ENCODE data around the gene KCNC2.
"Not testable (repeated sequence)": the region's sequence is repeated elsewhere in the genome, so short reads cannot be mapped to it uniquely, and the experiment has no call there.

KCNC2 gene

GRCh38 chr12:75209812-75210138 is at the start of gene KCNC2:
TSS of gene KCNC2 (minus strand) at chr12:75209839.
- DNase-seq, result no peak

- no peak for DNase-seq
These were observed 49.5 kb upstream of the KCNC2 start for GRCh38 chr12:75259143-75259542.

GRCh38 chr12:75257510-75257909 is 47.9 kb upstream of the KCNC2 start:
- DNase-seq, result no peak

GRCh38 chr12:75245108-75245507 is 35.5 kb upstream of the KCNC2 start:
- no peak for DNase-seq

GRCh38 chr12:75239987-75240386 is 30.3 kb upstream of the KCNC2 start:
- DNase-seq, result no peak

GRCh38 chr12:75236206-75236605 is 26.6 kb upstream of the KCNC2 start:
- no peak for DNase-seq

- no peak for DNase-seq
These were observed 17.5 kb upstream of the KCNC2 start for GRCh38 chr12:75227132-75227531.

- DNase-seq, result no peak
These were observed 2.4 kb upstream of the KCNC2 start for GRCh38 chr12:75212072-75212471.

GRCh38 chr12:75208856-75209811 is 505 bp downstream of the KCNC2 start:
- no peak for DNase-seq

GRCh38 chr12:75207338-75208083 is 2.1 kb downstream of the KCNC2 start:
- no peak for DNase-seq

GRCh38 chr12:75205558-75205957 is 4.1 kb downstream of the KCNC2 start:
- DNase-seq, result no peak

GRCh38 chr12:75196865-75197264 is 12.8 kb downstream of the KCNC2 start:
- no peak for DNase-seq

- DNase-seq, result no peak
These were observed 13.2 kb downstream of the KCNC2 start for GRCh38 chr12:75196408-75196807.

- no peak for DNase-seq
These were observed 15.4 kb downstream of the KCNC2 start for GRCh38 chr12:75194250-75194649.

- no peak for DNase-seq
These were observed 17.4 kb downstream of the KCNC2 start for GRCh38 chr12:75192196-75192595.

- no peak for DNase-seq
These were observed 18.8 kb downstream of the KCNC2 start for GRCh38 chr12:75190846-75191245.

GRCh38 chr12:75185881-75186280 is 23.8 kb downstream of the KCNC2 start:
- not testable (repeated sequence) for DNase-seq

- no peak for DNase-seq
These were observed 25.1 kb downstream of the KCNC2 start for GRCh38 chr12:75184516-75184915.

- no peak for DNase-seq
These were observed 25.7 kb downstream of the KCNC2 start for GRCh38 chr12:75183967-75184366.

- DNase-seq, result no peak
These were observed 31.6 kb downstream of the KCNC2 start for GRCh38 chr12:75177997-75178396.

- DNase-seq, result no peak
These were observed 37.0 kb downstream of the KCNC2 start for GRCh38 chr12:75172611-75173010.

- no peak for DNase-seq
These were observed 38.9 kb downstream of the KCNC2 start for GRCh38 chr12:75170640-75171185.

GRCh38 chr12:75162845-75163244 is 46.8 kb downstream of the KCNC2 start:
- DNase-seq, result no peak

GRCh38 chr12:75161488-75161887 is 48.2 kb downstream of the KCNC2 start:
- no peak for DNase-seq
